HS-5 (cell line): ENCODE measurements around the gene SINHCAF.
"Not testable (repeated sequence)": the region's sequence is repeated elsewhere in the genome, so short reads cannot be mapped to it uniquely, and the experiment has no call there.

Source experiments
- DNase-seq: peaks from one replicate; pipeline ENCODE4 v3.0.0-alpha.2; 2012; ENCODE audit warnings: low read depth

SINHCAF gene

GRCh38 chr12:31263661-31264060, 62.3 kb downstream of the SINHCAF start:
- no peak for DNase-seq

- DNase-seq: no peak
Observed at GRCh38 chr12:31261744-31262143, 64.2 kb downstream of the SINHCAF start.

GRCh38 chr12:31260840-31261239, 65.1 kb downstream of the SINHCAF start:
- no peak for DNase-seq

- DNase-seq: no peak
Observed at GRCh38 chr12:31259136-31259886, 66.6 kb downstream of the SINHCAF start.

GRCh38 chr12:31257784-31258183, 68.2 kb downstream of the SINHCAF start:
- DNase-seq: no peak

GRCh38 chr12:31251707-31252611, 74.0 kb downstream of the SINHCAF start:
- DNase-seq: not testable (repeated sequence)

- no peak for DNase-seq
Observed at GRCh38 chr12:31250179-31250578, 75.8 kb downstream of the SINHCAF start.

GRCh38 chr12:31249356-31249755, 76.6 kb downstream of the SINHCAF start:
- no peak for DNase-seq

- DNase-seq: no peak
Observed at GRCh38 chr12:31248815-31249214, 77.1 kb downstream of the SINHCAF start.

- no peak for DNase-seq
Observed at GRCh38 chr12:31248337-31248736, 77.6 kb downstream of the SINHCAF start.

- no peak for DNase-seq
Observed at GRCh38 chr12:31246470-31246850, 79.5 kb downstream of the SINHCAF start.

- no peak for DNase-seq
Observed at GRCh38 chr12:31245822-31246469, 80.0 kb downstream of the SINHCAF start.

- not testable (repeated sequence) for DNase-seq
Observed at GRCh38 chr12:31242418-31242817, 83.5 kb downstream of the SINHCAF start.

GRCh38 chr12:31238764-31239387, 87.1 kb downstream of the SINHCAF start:
- DNase-seq: peak; percentile 22

GRCh38 chr12:31238333-31238732, 87.6 kb downstream of the SINHCAF start:
- DNase-seq: not testable (repeated sequence)

GRCh38 chr12:31236998-31237637, 88.8 kb downstream of the SINHCAF start:
- DNase-seq: no peak

- no peak for DNase-seq
Observed at GRCh38 chr12:31235868-31236395, 90.0 kb downstream of the SINHCAF start.

- no peak for DNase-seq
Observed at GRCh38 chr12:31234955-31235867, 90.7 kb downstream of the SINHCAF start.

GRCh38 chr12:31234053-31234840, 91.7 kb downstream of the SINHCAF start:
- no peak for DNase-seq
